HepG2 (cell line): ENCODE results near the gene RPAP3. TPM values are rescaled to one million over a fixed set of nuclear protein-coding genes. Genes with fewer than 3 reads are reported as not detected.

Experiments
- ATAC-seq: fragments of 200-7000 bp; cut with Tn5 transposase; 3 replicates; pipeline ENCODE4 v1.9.1; 2020; ENCODE audit warnings: mild to moderate bottlenecking, moderate library complexity
- BruUV-seq: library from RNA; stranded (reverse); fragments of 400-500 nt; replicated peaks from 2 replicates; lab custom pipeline; 2021; lab: Mats Ljungman, UMichigan
- CTCF ChIA-PET: fragments of 300-600 bp; formaldehyde crosslinking; extraction: SDS; loops from one replicate; lab custom pipeline; 2021; ENCODE audit warnings: low total read pairs, inconsistent platforms, low intra/inter-chr PET ratio; lab: Yijun Ruan, JAX
- POLR2A ChIA-PET: fragments of 350-600 bp; sonication (Branson Sonifier 250); formaldehyde crosslinking; loops from one replicate; lab custom pipeline; 2020; ENCODE audit warnings: antibody characterized with exemption, inconsistent platforms; lab: Yijun Ruan, JAX
- DNase-seq: peaks from one replicate; pipeline ENCODE4 v3.0.0-alpha.2; 2015; ENCODE audit warnings: low spot score
- FAIRE-seq: peaks from 3 replicates; lab custom pipeline; 2011; peaks lifted over from hg19 to GRCh38; lab: Jason Lieb, UNC
- H2AFZ ChIP-seq: one replicate; pipeline ENCODE4 v1.6.1; 2011; ENCODE audit warnings: low read length, inconsistent platforms
- H3K27ac ChIP-seq: fragments of 300-600 bp; 3 replicates; pipeline ENCODE4 v1.8.0; 2011; ENCODE audit warnings: mixed run types, mild to moderate bottlenecking, mixed read lengths, low read length, inconsistent platforms; ENCODE audit not compliant: insufficient read depth; ENCODE audit errors: extremely low read length
- H3K27me3 ChIP-seq, 2 experiments: fragments of 200-600 bp in 1 of 2; 2 replicates in 1 of 2; 3 replicates in 1 of 2; pipeline versions ENCODE4 v1.6.0 to v1.8.0; 2011; ENCODE audit warnings: low read length in 2 of 2, mild to moderate bottlenecking in 2 of 2, moderate library complexity in 2 of 2, inconsistent platforms in 1 of 2; ENCODE audit not compliant: insufficient read depth in 2 of 2, control insufficient read depth in 1 of 2
- H3K36me3 ChIP-seq, 2 experiments: fragments of 200-600 bp in 1 of 2; replicated peaks in 1 of 2; 2 replicates in 1 of 2; 3 replicates in 1 of 2; pipeline versions ENCODE4 v1.5.1 to v1.8.0; 2011; ENCODE audit warnings: low read length in 2 of 2, inconsistent platforms in 1 of 2; ENCODE audit not compliant: insufficient read depth in 2 of 2, control insufficient read depth in 1 of 2
- H3K4me1 ChIP-seq: 2 replicates; pipeline ENCODE4 v1.5.1; 2012; ENCODE audit warnings: low read length, inconsistent platforms; ENCODE audit not compliant: insufficient read depth
- H3K4me2 ChIP-seq: 2 replicates; pipeline ENCODE4 v1.6.0; 2011; ENCODE audit warnings: low read depth, low read length, inconsistent platforms
- H3K4me3 ChIP-seq, 3 experiments: fragments of 200-600 bp in 1 of 3; sonication (generic), shearing (Covaris generic) in 1 of 3; replicated peaks in 1 of 3; 2 replicates each; pipeline ENCODE4 v1.5.1; 2011 to 2016; ENCODE audit warnings: low read length in 3 of 3, inconsistent platforms in 2 of 3, low read depth in 2 of 3, mild to moderate bottlenecking in 2 of 3, control low read depth in 1 of 3, mixed read lengths in 1 of 3; ENCODE audit not compliant: insufficient read depth in 1 of 3
- H3K79me2 ChIP-seq: one replicate; pipeline ENCODE4 v1.6.1; 2011; ENCODE audit warnings: low read length, inconsistent platforms; ENCODE audit not compliant: insufficient read depth
- H3K9ac ChIP-seq: 2 replicates; pipeline ENCODE4 v1.6.0; 2011; ENCODE audit warnings: mild to moderate bottlenecking, low read depth, low read length, inconsistent platforms; ENCODE audit not compliant: insufficient read depth
- H3K9me3 ChIP-seq: 2 replicates; pipeline ENCODE4 v1.5.1; 2012; ENCODE audit warnings: mild to moderate bottlenecking, low read length
- H4K20me1 ChIP-seq: 2 replicates; pipeline ENCODE4 v1.6.0; 2011; ENCODE audit warnings: inconsistent platforms, mild to moderate bottlenecking, low read length, moderate library complexity; ENCODE audit not compliant: insufficient read depth
- BHLHE40 ChIP-seq: IDR thresholded peaks from 2 replicates; pipeline ENCODE4 v1.6.1; 2011; ENCODE audit warnings: low read length, improper control_type of control experiment
- CENPBD1 ChIP-seq: sonication (generic); formaldehyde crosslinking; IDR thresholded peaks from 2 replicates; pipeline ENCODE4 v1.8.0; 2022; ENCODE audit warnings: missing genetic modification reagents, low read depth, mild to moderate bottlenecking, borderline replicate concordance
- E2F5 ChIP-seq: sonication (generic); formaldehyde crosslinking; conservative IDR thresholded peaks from 2 replicates; pipeline ENCODE4 v1.4.0; 2020; ENCODE audit warnings: missing genetic modification reagents
- ETV5 ChIP-seq: IDR thresholded peaks from 2 replicates; pipeline ENCODE4 v1.6.1; 2018; ENCODE audit warnings: missing biosample characterization, missing genetic modification reagents, inconsistent platforms, borderline replicate concordance
- MXI1 ChIP-seq: IDR thresholded peaks from 3 replicates; pipeline ENCODE4 v1.6.1; 2012; ENCODE audit warnings: low read depth, low read length, inconsistent platforms, borderline replicate concordance
- NKX3-1 ChIP-seq: sonication (generic); formaldehyde crosslinking; IDR thresholded peaks from 2 replicates; pipeline ENCODE4 v1.5.0; 2020; ENCODE audit warnings: missing genetic modification reagents
- PHF21A ChIP-seq: sonication (generic); formaldehyde crosslinking; IDR thresholded peaks from 2 replicates; pipeline ENCODE4 v1.5.0; 2020; ENCODE audit warnings: mild to moderate bottlenecking, missing genetic modification reagents
- POLR2G ChIP-seq: fragments of 200-400 bp; formaldehyde crosslinking; IDR thresholded peaks from 2 replicates; pipeline ENCODE4 v1.6.1; 2018; ENCODE audit warnings: mild to moderate bottlenecking, low read depth, low read length, moderate library complexity
- TMF1 ChIP-seq: sonication (generic); formaldehyde crosslinking; IDR thresholded peaks from 2 replicates; pipeline ENCODE4 v1.8.1; 2022; ENCODE audit warnings: low read depth, missing genetic modification reagents
- ZBTB20 ChIP-seq: sonication (generic); formaldehyde crosslinking; IDR thresholded peaks from 2 replicates; pipeline ENCODE4 v1.8.1; 2023; ENCODE audit warnings: missing genetic modification reagents, low read depth, mild to moderate bottlenecking, borderline replicate concordance
- ZBTB25 ChIP-seq: IDR thresholded peaks from 2 replicates; pipeline ENCODE4 v1.6.1; 2018; ENCODE audit warnings: missing genetic modification reagents
- ZNF678 ChIP-seq: sonication (generic); formaldehyde crosslinking; IDR thresholded peaks from 2 replicates; pipeline ENCODE4 v1.4.0; 2020; ENCODE audit warnings: mild to moderate bottlenecking, missing genetic modification reagents
- WGBS: methylation state at CpG from one replicate; pipeline ENCODE4 v1.1.6; 2017; ENCODE audit warnings: low lambda C conversion rate; 5-methylcytosine and 5-hydroxymethylcytosine counted together
- in situ Hi-C: cut with HindIII; loops from 2 replicates; pipeline ENCODE4 v1.10.0; 2017; ENCODE audit warnings: low pct_unique_long_range_greater_than_20kb; ENCODE audit not compliant: extremely low pct_ligation_motif_present
- intact Hi-C: fragments of 100-400 bp; cut with micrococcal nuclease; formaldehyde crosslinking; loops from one replicate; pipeline ENCODE4 v1.10.0; 2022; ENCODE audit not compliant: unreplicated experiment
- polyA plus RNA-seq, 8 experiments: library from polyadenylated mRNA; depleted of rRNA in 3 of 8; stranded (reverse) in 7 of 8; unstranded in 1 of 8; fragments of >200 nt; fragmentation: Illumina TruSeq in 4 of 8; extraction: Trizol in 4 of 8; gene quantifications; 2 replicates each; pipeline versions ENCODE4 v1.2.1 to v1.2.3, GENCODE V29; 2011 to 2016; ENCODE audit warnings: low read depth in 4 of 8, missing spikeins in 1 of 8, mixed read lengths in 1 of 8; ENCODE audit not compliant: insufficient read depth in 1 of 8
- total RNA-seq, 5 experiments: library from RNA; depleted of rRNA; stranded (reverse); fragments of >200 nt; fragmentation: Illumina TruSeq; extraction: Trizol; gene quantifications; 2 replicates each; pipeline ENCODE4 v1.2.3, GENCODE V29; 2016; ENCODE audit warnings: low read depth in 1 of 5
- TF ChIP-seq, protein P1 (sequence below): IDR thresholded peaks from 2 replicates; pipeline ENCODE4 v1.6.1; 2016; ENCODE audit warnings: low read depth, control low read depth

RPAP3 gene
- total and polyA plus RNA-seq, 2 of the 13 experiments (the other 11 are each of a cell fraction or from before 2014, with no cell fraction given) = 8.8 to 32.8 TPM

- Histone ChIP-seq H3K36me3 (no peaks in the 10 kb centered on the region), H3K79me2 (no peaks in the 10 kb centered on the region), H3K4me3 (no peak overlapping the region), H3K9me3 (no peaks in the 10 kb centered on the region), H2AFZ (no peak overlapping the region), H3K27me3 (no peaks in the 10 kb centered on the region), H3K4me2 (no peak overlapping the region), H3K27ac (no peak overlapping the region), H4K20me1 (no peaks in the 10 kb centered on the region), H3K4me1 (no peaks in the 10 kb centered on the region)
- CTCF ChIA-PET = no interaction called here
- DNase-seq (no peak), FAIRE-seq (no peak), ATAC-seq (no peak)
- 42% methylated on average over 1 of the region's 5 CpGs for WGBS
- in situ Hi-C loops = no loop called here
- intact Hi-C loops = no loop called here
- TF ChIP-seq CENPBD1 (CRISPR knock-in tag) (no peak), TMF1 (CRISPR knock-in tag) (no peak), NKX3-1 (CRISPR knock-in tag) (no peak), E2F5 (CRISPR knock-in tag) (no peak), ZBTB25 (CRISPR knock-in tag) (no peak), PHF21A (CRISPR knock-in tag) (no peak), BHLHE40 (no peak), POLR2G (no peak), MXI1 (no peak), ETV5 (no peak), ZNF678 (no peak), ZBTB20 (CRISPR knock-in tag) (no peak)
- TF ChIP-seq, protein P1, sequence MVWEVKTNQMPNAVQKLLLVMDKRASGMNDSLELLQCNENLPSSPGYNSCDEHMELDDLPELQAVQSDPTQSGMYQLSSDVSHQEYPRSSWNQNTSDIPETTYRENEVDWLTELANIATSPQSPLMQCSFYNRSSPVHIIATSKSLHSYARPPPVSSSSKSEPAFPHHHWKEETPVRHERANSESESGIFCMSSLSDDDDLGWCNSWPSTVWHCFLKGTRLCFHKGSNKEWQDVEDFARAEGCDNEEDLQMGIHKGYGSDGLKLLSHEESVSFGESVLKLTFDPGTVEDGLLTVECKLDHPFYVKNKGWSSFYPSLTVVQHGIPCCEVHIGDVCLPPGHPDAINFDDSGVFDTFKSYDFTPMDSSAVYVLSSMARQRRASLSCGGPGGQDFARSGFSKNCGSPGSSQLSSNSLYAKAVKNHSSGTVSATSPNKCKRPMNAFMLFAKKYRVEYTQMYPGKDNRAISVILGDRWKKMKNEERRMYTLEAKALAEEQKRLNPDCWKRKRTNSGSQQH (CRISPR knock-in tag) = no peak
- TF ChIP-seq, all 625 proteins: peak for 0
- POLR2A ChIA-PET = no interaction called here
- no TSS peak for BruUV-seq
- no peak overlapping the region for H3K9ac ChIP-seq
Measured at GRCh38 chr12:47722941-47723631, 17.3 kb upstream of the RPAP3 start.
